ENCODE measurements around the gene MTARC2.

- TF ChIP-seq, protein P1, sequence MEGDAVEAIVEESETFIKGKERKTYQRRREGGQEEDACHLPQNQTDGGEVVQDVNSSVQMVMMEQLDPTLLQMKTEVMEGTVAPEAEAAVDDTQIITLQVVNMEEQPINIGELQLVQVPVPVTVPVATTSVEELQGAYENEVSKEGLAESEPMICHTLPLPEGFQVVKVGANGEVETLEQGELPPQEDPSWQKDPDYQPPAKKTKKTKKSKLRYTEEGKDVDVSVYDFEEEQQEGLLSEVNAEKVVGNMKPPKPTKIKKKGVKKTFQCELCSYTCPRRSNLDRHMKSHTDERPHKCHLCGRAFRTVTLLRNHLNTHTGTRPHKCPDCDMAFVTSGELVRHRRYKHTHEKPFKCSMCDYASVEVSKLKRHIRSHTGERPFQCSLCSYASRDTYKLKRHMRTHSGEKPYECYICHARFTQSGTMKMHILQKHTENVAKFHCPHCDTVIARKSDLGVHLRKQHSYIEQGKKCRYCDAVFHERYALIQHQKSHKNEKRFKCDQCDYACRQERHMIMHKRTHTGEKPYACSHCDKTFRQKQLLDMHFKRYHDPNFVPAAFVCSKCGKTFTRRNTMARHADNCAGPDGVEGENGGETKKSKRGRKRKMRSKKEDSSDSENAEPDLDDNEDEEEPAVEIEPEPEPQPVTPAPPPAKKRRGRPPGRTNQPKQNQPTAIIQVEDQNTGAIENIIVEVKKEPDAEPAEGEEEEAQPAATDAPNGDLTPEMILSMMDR (IDR thresholded peaks at IDR 0.05) = no peak
- TF ChIP-seq POLR2A (IDR thresholded peaks at IDR 0.05) = no peak
Measured at GRCh38 chr1:220750131-220750515, 2.0 kb downstream of the MTARC2 start.

Data from esophagus squamous epithelium (tissue), 4 donors.